RWPE1 (cell line): ENCODE data around the gene DOC2A.

Experiments used
- CTCF ChIA-PET: fragments of 350-600 bp; sonication (Branson Sonifier 250); formaldehyde crosslinking; extraction: SDS; loops from one replicate; lab custom pipeline; 2021; lab: Yijun Ruan, JAX
- POLR2A ChIA-PET: fragments of 400-600 bp; formaldehyde crosslinking; extraction: SDS; loops from one replicate; lab custom pipeline; 2020; ENCODE audit warnings: antibody characterized with exemption; ENCODE audit not compliant: low non-redundant PET; lab: Yijun Ruan, JAX
- DNase-seq: peaks from one replicate; pipeline ENCODE4 v3.0.0; 2012; ENCODE audit warnings: low spot score
- H3K27ac ChIP-seq: fragments of 450-650 bp; 2 replicates; pipeline ENCODE4 v1.5.1; 2017
- TF ChIP-seq, protein P1 (sequence below): fragments of 450-650 bp; conservative IDR thresholded peaks from 2 replicates; pipeline ENCODE4 v1.5.1; 2017; ENCODE audit warnings: low read depth, mild to moderate bottlenecking

Gene DOC2A

DNA sequence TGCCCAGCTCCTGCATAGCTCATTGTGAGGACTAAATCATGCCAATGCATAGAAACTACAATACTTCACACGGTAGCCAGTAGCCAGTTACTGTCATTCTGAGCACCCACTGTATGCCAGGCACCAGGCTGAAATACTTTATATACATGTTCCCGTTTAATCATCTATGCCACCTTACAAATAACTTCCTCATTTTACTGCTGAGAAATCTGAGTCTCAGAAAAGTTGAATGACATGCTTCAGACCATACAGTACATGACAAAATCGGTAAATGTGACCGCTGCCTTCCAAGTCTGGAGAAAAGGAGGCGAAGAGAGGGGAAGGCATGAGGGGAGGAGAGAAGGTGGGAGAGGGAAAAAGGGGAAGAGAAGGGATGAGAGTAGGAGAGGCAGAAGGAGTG lies 29.4 kb upstream of the DOC2A start:
- no peak for DNase-seq
- ChIA-PET CTCF (interaction anchor here (1.2 kb wide), 1 partner anchor 15 kb away, joined by 3 read pairs; no protein-coding TSS in a partner anchor), POLR2A (no interaction called here)
- no peak overlapping the region for H3K27ac ChIP-seq
- TF ChIP-seq, protein P1, sequence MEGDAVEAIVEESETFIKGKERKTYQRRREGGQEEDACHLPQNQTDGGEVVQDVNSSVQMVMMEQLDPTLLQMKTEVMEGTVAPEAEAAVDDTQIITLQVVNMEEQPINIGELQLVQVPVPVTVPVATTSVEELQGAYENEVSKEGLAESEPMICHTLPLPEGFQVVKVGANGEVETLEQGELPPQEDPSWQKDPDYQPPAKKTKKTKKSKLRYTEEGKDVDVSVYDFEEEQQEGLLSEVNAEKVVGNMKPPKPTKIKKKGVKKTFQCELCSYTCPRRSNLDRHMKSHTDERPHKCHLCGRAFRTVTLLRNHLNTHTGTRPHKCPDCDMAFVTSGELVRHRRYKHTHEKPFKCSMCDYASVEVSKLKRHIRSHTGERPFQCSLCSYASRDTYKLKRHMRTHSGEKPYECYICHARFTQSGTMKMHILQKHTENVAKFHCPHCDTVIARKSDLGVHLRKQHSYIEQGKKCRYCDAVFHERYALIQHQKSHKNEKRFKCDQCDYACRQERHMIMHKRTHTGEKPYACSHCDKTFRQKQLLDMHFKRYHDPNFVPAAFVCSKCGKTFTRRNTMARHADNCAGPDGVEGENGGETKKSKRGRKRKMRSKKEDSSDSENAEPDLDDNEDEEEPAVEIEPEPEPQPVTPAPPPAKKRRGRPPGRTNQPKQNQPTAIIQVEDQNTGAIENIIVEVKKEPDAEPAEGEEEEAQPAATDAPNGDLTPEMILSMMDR = no peak

GRCh38 chr16:30033270-30033669 lies 22.4 kb upstream of the DOC2A start:
- no peak for DNase-seq
- ChIA-PET CTCF (interaction anchor here (0.9 to 1.4 kb wide), 2 partner anchors 10 to 21 kb away, joined by 3 to 9 read pairs; partner anchors contain the start of gene C16orf92), POLR2A (no interaction called here)
- TF ChIP-seq, protein P1 = no peak
- no peak overlapping the region for H3K27ac ChIP-seq

DNA sequence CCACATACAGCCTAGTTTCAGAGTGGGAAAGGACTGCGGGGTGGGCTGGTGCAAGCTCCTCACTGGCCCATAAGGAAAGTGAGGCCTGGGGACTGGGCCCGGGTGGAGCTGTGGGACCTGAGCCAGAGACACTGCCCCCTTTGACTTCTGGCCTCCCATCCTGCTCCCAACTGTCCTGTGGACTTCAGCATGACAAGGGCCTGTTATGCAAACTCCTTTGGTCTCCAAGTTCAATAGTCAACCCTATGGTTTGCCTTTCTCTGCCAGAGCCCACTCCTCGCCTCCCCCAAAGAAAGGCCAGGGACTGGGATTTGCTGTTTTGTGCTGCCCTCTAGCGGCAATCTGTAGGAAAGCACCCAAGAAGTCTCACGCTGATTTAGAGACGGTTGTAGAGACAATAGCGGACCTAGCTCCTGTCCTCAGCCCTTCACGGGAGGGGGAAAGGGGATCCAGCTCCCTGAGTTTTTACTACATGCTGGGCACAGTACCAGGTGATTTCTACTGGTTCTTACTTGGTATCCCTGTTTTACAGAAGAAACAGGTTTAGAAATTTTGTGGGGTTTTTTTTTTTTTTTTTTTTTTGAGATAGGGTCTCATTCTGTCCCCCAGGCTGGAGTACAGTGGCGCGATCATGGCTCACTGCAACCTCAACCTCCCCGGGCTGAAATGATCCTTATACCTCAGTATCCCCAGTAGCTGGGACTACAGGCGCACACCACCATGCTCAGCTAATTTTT lies 21.4 kb upstream of the DOC2A start:
- no peak overlapping the region for H3K27ac ChIP-seq
- ChIA-PET POLR2A (interaction anchor here (0.7 kb wide), 1 partner anchor 133 kb away, joined by 5 read pairs; the partner anchor contains the start of gene SEZ6L2), CTCF (interaction anchor here (0.6 to 1.5 kb wide), 23 partner anchors 9 to 355 kb away, joined by 3 to 13 read pairs (median 3); partner anchors contain the start of genes C16orf92 and INO80E)
- TF ChIP-seq, protein P1 = peak; percentile 82
- DNase-seq = peak; percentile 51

DNA sequence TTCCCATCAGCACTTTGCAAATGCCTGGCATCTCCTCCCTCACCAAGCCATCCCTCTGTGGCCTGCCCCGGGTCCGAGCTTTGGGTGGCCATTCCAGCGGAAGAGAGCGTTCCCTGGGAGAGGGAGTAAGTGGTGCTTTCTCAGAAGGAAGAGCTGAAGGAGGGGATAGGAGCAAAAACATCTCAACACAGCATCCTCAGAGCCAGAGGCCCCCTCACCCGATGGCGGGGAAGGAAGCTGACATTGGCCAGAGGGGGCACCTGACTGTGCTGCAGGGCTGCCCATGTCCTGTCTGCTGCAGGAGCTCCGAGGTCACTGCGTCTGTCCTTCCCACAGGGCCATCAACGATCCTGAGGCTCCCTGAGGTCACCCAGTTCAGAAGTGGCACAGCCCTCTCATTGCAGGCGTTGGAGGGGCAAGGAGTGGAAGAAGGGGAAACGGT lies 20.7 kb upstream of the DOC2A start:
- ChIA-PET POLR2A (no interaction called here), CTCF (interaction anchor here (0.6 to 1.5 kb wide), 13 partner anchors 10 to 332 kb away, joined by 3 to 13 read pairs (median 3); partner anchors contain the start of gene INO80E)
- TF ChIP-seq, protein P1 = no peak
- no peak for DNase-seq
- no peak overlapping the region for H3K27ac ChIP-seq

- ChIA-PET CTCF (interaction anchor here (0.8 to 1.4 kb wide), 2 partner anchors 22 to 223 kb away, joined by 3 to 4 read pairs; a partner anchor contains a TSS), POLR2A (no interaction called here)
- H3K27ac ChIP-seq = no peak within 1 kb of the TSS
- TF ChIP-seq, protein P1 = no peak
- no peak for DNase-seq
Observed at GRCh38 chr16:30030841-30031413, 20.1 kb upstream of the DOC2A start, which contains the start of gene TLCD3B. TSS of gene TLCD3B (minus strand) at chr16:30031271. CDS start at chr16:30030527, 744 bp downstream.

- no peak overlapping the region for H3K27ac ChIP-seq
- CTCF ChIA-PET = no interaction called here
- no peak for DNase-seq
- POLR2A ChIA-PET = no interaction called here
- TF ChIP-seq, protein P1 = no peak
Observed at GRCh38 chr16:30030011-30030685, 19.3 kb upstream of the DOC2A start.
